Raji (cell line): ENCODE measurements around the gene ASCL1.

ENCODE experiments used
- POLR2A ChIP-seq: IDR thresholded peaks from 2 replicates; pipeline ENCODE4 v1.6.1; 2011; ENCODE audit warnings: low read depth, low read length, control low read depth; ENCODE audit not compliant: insufficient read depth

Gene ASCL1

GRCh38 chr12:102957339-102958050 lies at the start of gene ASCL1:
TSS of gene ASCL1 (plus strand) at chr12:102957674. CDS start at chr12:102958245, 571 bp downstream.
- no peak for TF ChIP-seq POLR2A

GRCh38 chr12:102907918-102908317 lies 49.6 kb upstream of the ASCL1 start:
- TF ChIP-seq POLR2A = no peak

- no peak for TF ChIP-seq POLR2A
Measured at GRCh38 chr12:102910137-102910536, 47.3 kb upstream of the ASCL1 start.

- TF ChIP-seq POLR2A = no peak
Measured at GRCh38 chr12:102910792-102911191, 46.7 kb upstream of the ASCL1 start.

GRCh38 chr12:102911320-102911719 lies 46.2 kb upstream of the ASCL1 start:
- TF ChIP-seq POLR2A = no peak

- TF ChIP-seq POLR2A = no peak
Measured at GRCh38 chr12:102912258-102912657, 45.2 kb upstream of the ASCL1 start.

GRCh38 chr12:102913453-102914226 lies 43.8 kb upstream of the ASCL1 start:
- TF ChIP-seq POLR2A = no peak

- no peak for TF ChIP-seq POLR2A
Measured at GRCh38 chr12:102916252-102917025, 41.0 kb upstream of the ASCL1 start.

GRCh38 chr12:102917026-102917787 lies 40.3 kb upstream of the ASCL1 start, which contains the start of gene PAH:
TSS of gene PAH (minus strand) at chr12:102917244. CDS start at chr12:102917130, 114 bp downstream.
- no peak for TF ChIP-seq POLR2A

- TF ChIP-seq POLR2A = no peak
Measured at GRCh38 chr12:102918840-102919239, 38.6 kb upstream of the ASCL1 start.

- TF ChIP-seq POLR2A = no peak
Measured at GRCh38 chr12:102920271-102920670, 37.2 kb upstream of the ASCL1 start.

- TF ChIP-seq POLR2A = no peak
Measured at GRCh38 chr12:102921240-102921639, 36.2 kb upstream of the ASCL1 start.

GRCh38 chr12:102927220-102927619 lies 30.3 kb upstream of the ASCL1 start:
- TF ChIP-seq POLR2A = no peak

GRCh38 chr12:102933168-102933567 lies 24.3 kb upstream of the ASCL1 start:
- no peak for TF ChIP-seq POLR2A

GRCh38 chr12:102939059-102939458 lies 18.4 kb upstream of the ASCL1 start:
- no peak for TF ChIP-seq POLR2A
